ENCODE measurements around the gene NUDT1. TPM values are rescaled to one million over a fixed set of nuclear protein-coding genes. Genes with fewer than 3 reads are reported as not detected.
A peak's percentile ranks its signal among the peaks of the same experiment; 100 is the strongest.

Gene NUDT1
- total RNA-seq, 6 donors from 2014 or later = 6.3 to 23.2 (median 13.9) TPM

- Histone ChIP-seq H3K27ac (no peak overlapping the region), H3K4me3 (no peak overlapping the region), H3K27me3 (no peaks in the 10 kb centered on the region), H3K36me3 (peaks cover 10 to 92% (median 62%) of the 10 kb centered on the region in 4 donors), H3K4me1 (peaks cover 0 to 15% (median 7%) of the 10 kb centered on the region in 4 donors), H3K9me3 (no peaks in the 10 kb centered on the region)
- 97% methylated on average over 21 to 22 of the region's 22 CpGs for WGBS, 2 donors
- no peak for TF ChIP-seq POLR2A (IDR thresholded peaks at IDR 0.05)
- no peak for TF ChIP-seq EP300 (IDR thresholded peaks at IDR 0.05)
- no peak for TF ChIP-seq POLR2AphosphoS5 (IDR thresholded peaks at IDR 0.05)
- no peak for TF ChIP-seq CTCF (IDR thresholded peaks at IDR 0.05)
- DNase-seq (peak in 1 of 2 donors; percentile 73), ATAC-seq (ENCODE audit: low FRiP score in 2 of 2) (no peak)
These were observed 19.5 kb upstream of the NUDT1 start for GRCh38 chr7:2222516-2222915.

GRCh38 chr7:2223321-2223720 is 18.7 kb upstream of the NUDT1 start:
- no peak overlapping the region for H3K27ac ChIP-seq
- 97% methylated on average over 10 to 17 of the region's 17 CpGs for WGBS, 2 donors
- peaks cover 0 to 15% (median 7%) of the 10 kb centered on the region in 4 donors for H3K4me1 ChIP-seq
- peaks cover 6 to 84% (median 57%) of the 10 kb centered on the region in 4 donors for H3K36me3 ChIP-seq
- ATAC-seq (ENCODE audit: low FRiP score in 2 of 2) (no peak), DNase-seq (peak in 1 of 2 donors; percentile 64)
- H3K4me3 ChIP-seq = no peak overlapping the region
- H3K27me3 ChIP-seq = no peaks in the 10 kb centered on the region
- H3K9me3 ChIP-seq = no peaks in the 10 kb centered on the region
- TF ChIP-seq POLR2AphosphoS5 (IDR thresholded peaks at IDR 0.05) = no peak
- TF ChIP-seq POLR2A (IDR thresholded peaks at IDR 0.05) = no peak
- TF ChIP-seq EP300 (IDR thresholded peaks at IDR 0.05) = no peak
- TF ChIP-seq CTCF (IDR thresholded peaks at IDR 0.05) = no peak

DNA sequence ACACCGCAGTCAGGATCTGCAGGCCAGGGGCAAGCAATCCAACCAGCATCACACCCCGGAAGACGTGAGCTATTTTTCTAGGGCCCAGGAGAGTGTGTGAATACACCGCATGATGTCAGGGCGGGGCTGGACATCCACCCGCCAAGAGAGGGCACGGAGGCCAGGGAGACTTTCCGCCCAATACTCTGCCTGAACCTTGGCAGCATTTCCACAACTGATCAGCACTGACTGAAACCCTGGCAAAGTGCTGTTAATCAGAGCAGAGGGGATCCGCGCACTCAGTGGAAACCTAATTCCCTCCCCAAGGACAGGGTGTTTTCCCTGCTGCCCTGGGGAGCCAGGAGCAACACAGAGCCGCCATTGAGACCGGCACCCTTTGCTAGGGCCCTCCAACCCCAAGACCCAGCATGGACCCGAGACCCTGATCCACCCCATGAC is 17.5 kb upstream of the NUDT1 start:
- peak overlapping the region; percentile 40 to 83 (median 66) for H3K27ac ChIP-seq
- no peak overlapping the region for H3K4me3 ChIP-seq
- no peaks in the 10 kb centered on the region for H3K27me3 ChIP-seq
- peaks cover 0 to 15% (median 7%) of the 10 kb centered on the region in 4 donors for H3K4me1 ChIP-seq
- WGBS, 2 donors = 77 to 92% methylated on average over 9 to 13 of the region's 13 CpGs
- H3K9me3 ChIP-seq = no peaks in the 10 kb centered on the region
- DNase-seq = peak in 1 of 2 donors; percentile 47
- H3K36me3 ChIP-seq = peaks cover 6 to 80% (median 55%) of the 10 kb centered on the region in 4 donors
- TF ChIP-seq POLR2A (IDR thresholded peaks at IDR 0.05) (no peak), POLR2AphosphoS5 (IDR thresholded peaks at IDR 0.05) (no peak), CTCF (IDR thresholded peaks at IDR 0.05) (no peak), EP300 (IDR thresholded peaks at IDR 0.05) (no peak)
- ATAC-seq (ENCODE audit: low FRiP score in 2 of 2) = no peak

GRCh38 chr7:2224934-2225333 is 17.1 kb upstream of the NUDT1 start:
- WGBS, 2 donors = 53 to 100% methylated on average over 1 to 4 of the region's 4 CpGs
- Histone ChIP-seq H3K36me3 (peaks cover 6 to 79% (median 56%) of the 10 kb centered on the region in 4 donors), H3K27me3 (no peaks in the 10 kb centered on the region), H3K4me3 (no peak overlapping the region), H3K9me3 (no peaks in the 10 kb centered on the region), H3K27ac (peak overlapping the region; percentile 59 to 83 (median 70)), H3K4me1 (peaks cover 0 to 15% (median 7%) of the 10 kb centered on the region in 4 donors)
- TF ChIP-seq POLR2AphosphoS5 (IDR thresholded peaks at IDR 0.05) (peak in 1 of 2 donors; percentile 3), CTCF (IDR thresholded peaks at IDR 0.05) (no peak)
- peak in 1 of 2 donors; percentile 80 for DNase-seq
- peak; percentile 20 to 81 for ATAC-seq (ENCODE audit: low FRiP score in 2 of 2)

DNA sequence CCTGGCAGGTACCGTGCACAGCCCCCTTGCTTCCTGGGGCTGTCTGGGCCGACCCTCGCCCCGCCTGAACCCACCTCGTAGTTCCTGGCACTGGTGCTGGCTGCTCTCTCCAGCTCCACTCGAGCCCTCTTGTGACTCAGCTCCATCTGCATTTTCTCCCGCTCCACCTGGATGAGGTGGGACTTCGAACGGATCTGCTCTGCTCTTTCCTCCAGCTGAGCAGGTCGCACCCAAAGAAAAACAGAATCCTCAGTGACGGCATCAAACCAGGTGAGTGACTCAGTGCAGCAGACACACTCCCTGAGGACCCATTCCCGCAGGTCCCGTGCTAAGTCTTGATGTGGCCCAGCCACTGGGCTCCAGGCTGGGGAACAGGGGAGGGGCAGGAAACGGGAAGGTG is 16.7 kb upstream of the NUDT1 start:
- Histone ChIP-seq H3K27me3 (no peaks in the 10 kb centered on the region), H3K4me1 (peaks cover 0 to 16% (median 7%) of the 10 kb centered on the region in 4 donors), H3K27ac (peak overlapping the region; percentile 59 to 83 (median 70)), H3K36me3 (peaks cover 6 to 75% (median 52%) of the 10 kb centered on the region in 4 donors), H3K9me3 (no peaks in the 10 kb centered on the region), H3K4me3 (no peak overlapping the region)
- 70 to 75% methylated on average over 13 to 14 of the region's 14 CpGs for WGBS, 2 donors
- TF ChIP-seq POLR2AphosphoS5 (IDR thresholded peaks at IDR 0.05) (peak; percentile 28 to 48), EP300 (IDR thresholded peaks at IDR 0.05) (peak in 1 of 4 donors; percentile 87), CTCF (IDR thresholded peaks at IDR 0.05) (no peak)
- ATAC-seq (ENCODE audit: low FRiP score in 2 of 2) (peak; percentile 36 to 81), DNase-seq (peak; percentile 55 to 89)

Data from upper lobe of left lung (tissue), 6 donors.